HG03025 (cell line): ENCODE data around the gene CCNF.

Experiments used
- ATAC-seq: cut with Tn5 transposase; IDR thresholded peaks from one replicate; pipeline ENCODE4 v1.9.1; 2021; ENCODE audit warnings: mild to moderate bottlenecking, moderate library complexity; ENCODE audit not compliant: unreplicated experiment, low FRiP score

Gene CCNF

GRCh38 chr16:2482249-2482648 lies 53.0 kb downstream of the CCNF start:
- no peak for ATAC-seq

- ATAC-seq: no peak
Measured at GRCh38 chr16:2482708-2483534, 53.7 kb downstream of the CCNF start.

GRCh38 chr16:2483939-2484897 lies 55.0 kb downstream of the CCNF start:
- ATAC-seq: no peak

- no peak for ATAC-seq
Measured at GRCh38 chr16:2484898-2485508, 55.8 kb downstream of the CCNF start.

- no peak for ATAC-seq
Measured at GRCh38 chr16:2485811-2486507, 56.7 kb downstream of the CCNF start.

GRCh38 chr16:2486645-2487516 lies 57.6 kb downstream of the CCNF start:
- no peak for ATAC-seq

- ATAC-seq: no peak
Measured at GRCh38 chr16:2487517-2487842, 58.2 kb downstream of the CCNF start.

GRCh38 chr16:2487903-2488531 lies 58.8 kb downstream of the CCNF start:
- ATAC-seq: no peak

- ATAC-seq: no peak
Measured at GRCh38 chr16:2489581-2489980, 60.3 kb downstream of the CCNF start.

- no peak for ATAC-seq
Measured at GRCh38 chr16:2490190-2491105, 61.2 kb downstream of the CCNF start.

GRCh38 chr16:2492292-2492691 lies 63.0 kb downstream of the CCNF start:
- no peak for ATAC-seq

- ATAC-seq: no peak
Measured at GRCh38 chr16:2493605-2494004, 64.4 kb downstream of the CCNF start.

GRCh38 chr16:2494616-2495015 lies 65.4 kb downstream of the CCNF start:
- no peak for ATAC-seq

- ATAC-seq: no peak
Measured at GRCh38 chr16:2495041-2495440, 65.8 kb downstream of the CCNF start.

- no peak for ATAC-seq
Measured at GRCh38 chr16:2496223-2497115, 67.2 kb downstream of the CCNF start.

- no peak for ATAC-seq
Measured at GRCh38 chr16:2497116-2497630, 67.9 kb downstream of the CCNF start.
